A172 (cell line): ENCODE measurements around the gene TRIM62. TPM values are rescaled to one million over a fixed set of nuclear protein-coding genes. Genes with fewer than 3 reads are reported as not detected.

Experiments
- DNase-seq: peaks from one replicate; pipeline ENCODE4 v3.0.0-alpha.2; 2015; ENCODE audit warnings: low spot score
- total RNA-seq: library from RNA; depleted of rRNA; stranded (reverse); fragments of >200 nt; shearing (Covaris generic); gene quantifications from 2 replicates; pipeline ENCODE4 v1.2.3, GENCODE V29; 2014

Gene TRIM62
- total RNA-seq, 1 experiment from 2014 or later, result 1.00 TPM

- no peak for DNase-seq
Observed at GRCh38 chr1:33180911-33181890, 642 bp downstream of the TRIM62 start.

DNA sequence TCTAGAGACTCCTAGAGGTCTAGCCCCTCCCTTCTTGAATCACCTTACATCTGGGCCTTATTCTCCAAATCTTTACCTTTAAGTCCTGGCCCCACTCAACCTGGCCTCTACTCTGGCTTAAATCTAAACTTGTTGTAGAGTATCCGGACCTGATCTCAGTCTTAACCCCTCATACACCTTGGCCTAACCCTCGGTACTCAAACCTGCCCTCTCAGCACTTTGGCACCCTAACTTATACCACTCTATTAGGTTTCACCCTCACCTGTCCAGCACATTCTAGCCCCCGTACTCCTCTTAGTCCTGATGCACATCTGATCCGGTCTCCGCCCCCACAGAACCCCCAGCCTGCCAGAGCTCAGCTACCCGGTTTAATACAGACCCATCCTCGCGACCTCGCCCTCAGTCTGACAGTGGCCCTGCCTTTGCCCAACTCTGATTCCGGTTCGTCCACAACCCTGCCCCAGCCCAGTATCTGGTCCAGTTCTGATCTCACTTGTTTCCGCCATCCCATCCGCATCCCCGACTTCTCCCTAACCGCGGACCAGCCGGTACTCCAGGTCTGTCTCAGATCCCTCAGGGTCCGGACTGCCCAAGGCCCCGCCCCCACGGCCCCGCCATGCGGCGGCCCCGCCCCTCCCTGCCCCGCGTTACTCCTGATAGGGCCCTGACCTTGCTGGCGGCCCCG lies 1.5 kb downstream of the TRIM62 start:
- peak; percentile 56 for DNase-seq

DNA sequence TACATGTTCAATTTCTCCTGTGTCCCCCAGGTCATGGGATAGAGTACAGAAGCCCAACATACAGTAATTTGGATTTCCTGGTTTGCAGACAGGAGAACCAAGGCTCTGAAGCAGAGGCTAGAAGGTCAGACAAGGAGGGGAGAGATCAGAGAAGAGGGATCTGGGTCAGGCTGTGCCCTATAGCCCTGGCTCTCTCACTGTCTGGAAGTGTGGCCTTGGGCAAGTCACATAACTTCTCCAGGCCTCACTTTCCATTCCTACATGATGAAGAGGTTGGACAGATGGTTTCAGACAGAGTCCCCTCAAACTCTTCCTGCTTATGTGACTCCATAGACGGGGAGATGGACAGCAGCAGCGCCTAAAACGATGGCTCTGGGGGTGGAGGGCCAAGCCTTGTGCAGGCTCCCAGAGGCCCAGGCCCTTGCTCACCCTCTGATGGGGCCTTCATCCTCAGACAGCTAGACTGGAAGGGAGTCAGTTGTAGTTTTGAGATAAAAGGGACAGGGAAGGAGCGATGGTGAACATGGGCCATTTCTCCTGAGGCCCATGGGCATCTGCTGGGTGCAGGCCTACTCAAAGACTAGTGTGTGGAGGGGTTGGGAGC lies 2.9 kb downstream of the TRIM62 start:
- DNase-seq, result no peak

- no peak for DNase-seq
Observed at GRCh38 chr1:33177996-33178540, 3.8 kb downstream of the TRIM62 start.

DNA sequence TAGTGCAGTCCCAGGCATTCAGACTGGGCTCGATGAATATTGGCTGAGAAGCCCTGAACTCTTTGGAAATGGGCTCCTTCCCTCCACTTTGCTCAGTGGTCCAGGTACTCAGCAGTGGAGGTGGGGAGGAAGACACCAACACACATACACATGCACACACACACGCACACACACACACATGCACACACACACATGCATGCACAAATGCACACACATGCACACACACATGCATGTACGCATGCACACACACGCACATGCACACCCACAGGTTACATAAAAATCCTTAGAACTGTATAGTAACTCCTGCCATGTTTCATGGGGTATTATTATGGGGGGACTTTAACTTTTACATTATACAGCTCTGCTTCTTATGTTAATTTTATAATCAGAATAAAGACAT lies 5.0 kb downstream of the TRIM62 start:
- no peak for DNase-seq

- DNase-seq, result peak; percentile 27
Observed at GRCh38 chr1:33176362-33176850, 5.4 kb downstream of the TRIM62 start.

DNA sequence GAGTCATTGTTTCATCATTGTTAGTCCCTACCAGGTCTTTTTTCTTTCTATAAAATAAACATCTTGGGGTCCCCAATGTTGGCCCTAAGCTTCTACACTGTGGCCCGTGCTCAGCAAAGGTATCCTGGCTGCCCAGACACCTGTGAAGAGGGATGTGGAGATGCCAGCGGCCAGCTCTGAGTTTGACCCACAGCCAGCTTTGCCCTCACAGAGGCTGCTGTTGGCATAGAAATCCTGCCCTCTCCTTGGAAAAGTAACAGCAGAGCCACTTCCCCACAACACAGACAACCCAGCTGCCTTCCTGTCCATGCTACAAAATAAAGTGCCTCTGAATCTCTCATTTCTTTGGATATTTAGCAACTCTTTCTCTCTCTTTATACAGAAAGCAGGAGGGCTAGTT lies 6.0 kb downstream of the TRIM62 start:
- DNase-seq, result no peak

DNA sequence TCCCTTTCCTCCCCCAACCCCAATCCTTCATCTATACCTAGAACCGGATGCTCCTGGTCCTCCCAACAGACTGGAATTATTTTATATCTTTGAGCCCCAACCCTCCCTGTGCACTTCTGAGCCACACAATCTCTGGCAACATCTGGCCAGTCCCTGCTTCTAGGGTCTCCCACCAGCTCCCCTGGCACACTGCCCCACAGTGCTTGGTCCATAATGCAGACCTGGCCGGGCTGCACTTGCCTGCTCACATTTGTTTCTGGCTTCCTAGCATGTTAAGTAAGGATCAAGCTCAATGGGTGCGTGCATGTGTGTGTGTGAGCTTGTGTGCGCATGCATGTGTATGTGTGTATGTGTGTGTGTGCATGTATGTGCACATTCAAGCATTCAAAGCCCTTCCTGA lies 8.8 kb downstream of the TRIM62 start:
- DNase-seq, result no peak

GRCh38 chr1:33171977-33172813 lies 9.6 kb downstream of the TRIM62 start:
- no peak for DNase-seq

- DNase-seq, result no peak
Observed at GRCh38 chr1:33170351-33171274, 11.2 kb downstream of the TRIM62 start.

DNA sequence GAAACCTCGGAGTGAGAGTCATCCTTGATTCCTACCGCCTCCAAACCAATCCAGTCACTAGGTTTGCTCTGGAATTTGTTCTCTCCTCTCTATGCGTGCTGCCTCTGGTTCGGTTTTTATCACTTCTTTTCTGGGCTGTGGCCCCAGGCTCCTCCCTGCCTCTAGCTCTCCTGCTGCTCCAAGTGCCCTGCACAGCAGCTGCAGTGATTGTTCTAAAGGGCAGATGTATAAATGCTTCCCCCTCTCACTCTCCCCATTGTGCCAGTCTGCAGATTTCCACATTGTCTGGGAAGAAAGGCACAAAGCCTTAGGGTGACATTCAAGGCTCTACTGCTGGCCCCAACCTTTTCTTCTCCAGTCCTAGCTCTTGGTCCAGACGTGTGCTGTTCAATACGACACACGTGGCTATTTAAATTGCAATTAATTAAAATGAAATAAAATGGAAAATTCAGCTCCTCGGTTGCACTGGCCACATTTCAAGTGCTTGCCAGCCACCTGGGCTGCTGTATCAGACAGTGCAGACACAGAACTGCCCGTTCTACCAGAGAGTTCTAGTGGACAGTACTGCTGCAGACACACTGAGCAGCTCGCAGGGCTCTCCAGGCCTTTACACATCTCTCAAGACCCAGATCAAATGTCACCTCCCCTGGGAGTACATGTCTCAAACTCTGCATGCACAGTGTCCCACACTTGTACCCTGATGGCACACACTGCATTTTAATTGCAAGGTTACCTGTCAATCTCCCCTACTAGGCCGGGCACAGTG lies 12.4 kb downstream of the TRIM62 start:
- no peak for DNase-seq

- no peak for DNase-seq
Observed at GRCh38 chr1:33168556-33169289, 13.1 kb downstream of the TRIM62 start.

DNA sequence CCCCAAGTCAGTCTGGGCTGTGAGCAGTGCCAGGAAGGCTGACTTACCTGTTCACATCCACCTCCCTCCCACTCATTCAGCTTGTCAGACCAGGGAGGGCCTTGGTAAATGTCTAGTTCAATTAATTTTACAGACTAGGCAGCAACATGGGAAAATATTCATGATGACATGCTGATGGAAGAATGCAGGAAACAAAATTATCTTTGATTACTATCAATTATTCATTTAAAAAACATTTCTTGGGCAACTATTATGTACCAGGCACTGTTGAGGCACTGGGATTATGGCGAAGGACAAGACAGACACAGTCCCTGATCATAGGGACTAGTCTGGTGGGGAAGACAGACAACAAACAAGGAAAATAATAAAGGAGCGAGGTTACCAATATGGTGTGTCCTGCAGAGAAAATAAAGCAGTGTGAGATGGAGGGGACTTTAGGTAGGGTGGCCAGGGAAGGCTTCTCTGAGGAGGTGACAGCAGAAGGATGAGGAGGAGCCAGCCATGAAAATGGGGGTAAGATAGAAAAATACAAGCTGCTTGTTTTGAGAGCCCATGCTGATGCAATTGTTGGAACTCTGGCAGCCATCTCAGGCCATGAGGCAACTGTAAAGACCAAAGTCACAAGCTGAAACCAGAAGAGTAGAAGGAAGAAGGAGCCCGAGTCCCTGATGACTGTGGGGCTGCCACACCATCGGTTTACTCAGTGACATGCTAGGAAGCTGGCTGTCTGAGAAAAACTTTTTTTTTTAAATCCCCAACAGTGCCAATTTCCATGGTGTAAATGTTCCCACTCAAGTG lies 14.0 kb downstream of the TRIM62 start:
- no peak for DNase-seq

DNA sequence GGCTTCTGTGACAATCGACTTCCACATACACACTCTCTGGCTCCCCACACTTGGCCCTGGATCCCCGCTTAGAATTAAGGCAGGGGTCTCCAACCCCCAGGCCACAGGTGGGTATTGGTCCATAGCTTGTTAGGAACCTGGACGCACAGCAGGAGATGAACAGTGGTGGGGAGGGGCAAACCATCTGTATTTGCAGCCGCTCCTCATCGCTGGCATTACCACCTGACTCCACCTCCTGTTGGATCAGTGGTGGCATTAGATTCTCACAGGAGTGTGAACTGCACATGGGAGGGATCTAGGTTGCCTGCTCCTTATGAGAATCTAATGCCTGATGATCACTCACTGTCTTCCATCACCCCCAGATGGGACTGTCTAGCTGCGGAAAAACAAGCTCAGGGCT lies 16.0 kb downstream of the TRIM62 start:
- no peak for DNase-seq

DNA sequence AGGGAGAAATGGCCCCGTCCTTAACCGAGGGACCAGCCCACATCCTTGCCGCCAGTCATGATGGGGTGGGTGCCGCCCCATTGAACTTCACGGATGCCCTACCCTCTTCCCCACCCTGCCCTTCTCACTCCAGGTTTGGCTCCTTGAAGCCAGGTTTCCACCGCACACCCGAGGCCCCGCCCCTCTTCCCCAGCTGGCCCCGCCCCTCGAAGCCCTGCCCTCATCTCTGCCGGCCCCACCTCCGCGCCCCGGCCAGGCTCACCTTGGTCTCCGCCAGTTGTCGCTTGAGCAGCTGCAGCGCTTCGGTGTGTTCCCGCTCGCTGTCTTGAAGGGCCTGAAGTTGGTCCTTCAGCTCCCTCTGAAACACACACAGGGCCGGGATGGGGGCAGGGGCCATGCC lies 16.6 kb downstream of the TRIM62 start:
- no peak for DNase-seq

DNA sequence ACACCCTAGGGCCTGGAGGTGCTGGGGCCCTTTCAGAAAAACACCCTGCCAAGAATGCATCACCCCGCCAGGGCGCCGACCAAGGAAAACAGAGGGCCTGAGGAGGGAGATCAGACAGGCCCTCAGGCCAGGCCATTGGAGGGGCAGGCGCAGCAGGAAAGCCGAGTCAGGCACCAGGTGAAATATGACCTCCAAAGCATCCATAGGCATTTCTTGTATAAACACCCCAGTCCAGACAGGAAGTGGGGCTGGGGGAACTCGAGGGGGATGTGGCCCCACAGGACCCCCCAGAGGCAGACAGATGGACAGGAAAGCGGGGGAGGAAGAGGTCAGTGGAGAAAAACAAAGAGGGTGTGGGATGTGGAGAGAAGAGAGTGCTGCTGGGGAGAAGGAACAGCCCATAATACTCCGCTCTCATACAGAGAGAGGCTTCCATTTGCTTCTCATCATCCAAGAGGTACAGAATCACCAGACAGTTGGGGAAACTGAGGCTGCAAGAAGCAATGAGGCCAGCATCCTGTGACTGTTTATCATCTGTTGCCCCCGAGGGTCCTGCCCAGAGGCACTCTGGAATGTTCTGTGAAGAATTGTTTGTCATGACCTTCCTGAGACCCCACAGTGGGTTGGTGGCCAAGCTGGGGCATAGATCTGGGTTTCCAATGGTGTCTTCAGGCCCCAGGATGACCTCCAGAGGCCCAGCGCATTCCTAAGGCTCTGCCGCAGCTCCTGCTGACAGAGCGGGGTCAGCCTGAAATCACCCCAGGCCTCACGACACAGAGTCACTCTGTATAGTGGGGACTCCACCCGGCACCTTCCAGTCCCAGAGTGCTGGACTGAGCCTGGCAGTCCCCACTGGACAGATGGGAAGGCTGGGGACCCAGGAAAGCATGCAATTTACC lies 18.0 kb downstream of the TRIM62 start:
- DNase-seq, result no peak

DNA sequence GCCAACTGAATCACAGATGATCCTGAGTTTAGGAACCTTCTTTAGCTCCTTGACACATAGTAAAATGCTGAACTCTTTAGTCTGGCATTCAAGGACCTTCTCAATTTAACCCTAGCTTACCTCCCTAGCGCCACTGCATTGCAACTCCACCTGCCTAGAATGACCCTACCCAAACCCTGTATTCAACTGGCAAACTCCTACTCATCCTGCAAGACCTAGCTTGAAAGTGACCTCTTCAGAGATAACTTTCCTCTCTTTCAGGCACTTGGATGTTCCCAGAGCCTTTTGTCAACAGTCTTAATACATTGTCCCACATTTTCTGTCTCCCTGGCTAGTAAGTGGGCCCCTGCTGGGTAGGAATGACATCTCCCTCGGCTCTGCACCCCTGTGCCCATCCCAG lies 19.7 kb downstream of the TRIM62 start:
- no peak for DNase-seq
